Heart right ventricle (tissue), 16 donors: ENCODE data around the gene HDAC9. TPM values are rescaled to one million over a fixed set of nuclear protein-coding genes. Genes with fewer than 3 reads are reported as not detected.

Source experiments
- ATAC-seq, 8 donors: fragments of 200-7000 bp; cut with Tn5 transposase; one replicate each; pipeline ENCODE4 v1.9.1; 2020; ENCODE audit warnings: mild to moderate bottlenecking in 8 of 8, moderate library complexity in 8 of 8, moderate number of reproducible peaks in 1 of 8
- DNase-seq, 2 donors: peaks; one replicate each; pipeline ENCODE4 v3.0.0-alpha.2; 2020
- H3K27ac ChIP-seq, 10 donors: fragments of 200-600 bp; sonication (generic) in 2 of 10; one replicate each; pipeline versions ENCODE4 v1.5.0 to v1.8.0; 2020 to 2022; ENCODE audit warnings: mild to moderate bottlenecking in 3 of 10
- H3K27me3 ChIP-seq, 7 donors: fragments of 200-600 bp; one replicate each; pipeline ENCODE4 v1.8.0; 2021 to 2022; ENCODE audit warnings: mild to moderate bottlenecking in 2 of 7
- H3K36me3 ChIP-seq, 9 donors: fragments of 200-600 bp; sonication (generic) in 1 of 9; one replicate each; pipeline versions ENCODE4 v1.5.0 to v1.8.0; 2020 to 2022; ENCODE audit warnings: mild to moderate bottlenecking in 2 of 9
- H3K4me1 ChIP-seq, 9 donors: fragments of 200-600 bp; sonication (generic) in 1 of 9; one replicate each; pipeline versions ENCODE4 v1.5.0 to v1.8.0; 2020 to 2022; ENCODE audit warnings: mild to moderate bottlenecking in 4 of 9
- H3K4me3 ChIP-seq, 10 donors: fragments of 200-600 bp; sonication (generic) in 2 of 10; one replicate each; pipeline versions ENCODE4 v1.5.0 to v1.8.0; 2020 to 2022; ENCODE audit warnings: mild to moderate bottlenecking in 7 of 10, moderate library complexity in 2 of 10
- H3K9me3 ChIP-seq, 11 donors: fragments of 200-600 bp in 10 of 11; sonication (generic) in 2 of 11; one replicate each; pipeline versions ENCODE4 v1.5.0 to v1.8.0; 2013 to 2022; ENCODE audit warnings: mild to moderate bottlenecking in 2 of 11, control low read depth in 1 of 11, moderate library complexity in 1 of 11
- WGBS, 2 donors: extraction: QIAGEN DNeasy Blood & Tissue Kit; methylation state at CpG; one replicate each; pipeline ENCODE4 v1.1.7; 2013; ENCODE audit warnings: inconsistent platforms in 1 of 2; 5-methylcytosine and 5-hydroxymethylcytosine counted together
- intact Hi-C, 10 donors: fragments of 100-400 bp; cut with DNase I; formaldehyde crosslinking; loops; one replicate each; pipeline versions ENCODE4 v1.11.1 to v1.14.2; 2022
- polyA plus RNA-seq, 2 donors: library from polyadenylated mRNA; stranded (reverse); fragments of 200-250 nt; gene quantifications; one replicate each; pipeline ENCODE4 v1.2.3, GENCODE V29; 2013
- total RNA-seq, 10 donors: library from RNA; stranded (reverse); fragmentation: NEBNext Ultra II Directional in 3 of 10; extraction: Animal tissue kit (Norgen Biotek cat#: 25700) in 3 of 10; gene quantifications; one replicate each; pipeline versions ENCODE4 v1.2.1 to v1.2.4, GENCODE V29; 2021 to 2023
- TF ChIP-seq, protein P1 (sequence below), 9 donors: fragments of 200-600 bp; sonication (generic) in 2 of 9; IDR thresholded peaks; one replicate each; pipeline versions ENCODE4 v1.5.0 to v1.8.0; 2021 to 2022; ENCODE audit warnings: antibody characterized with exemption in 9 of 9, mild to moderate bottlenecking in 5 of 9, moderate library complexity in 1 of 9
- donor health status: Arrhythmogenic right ventricular cardiomyopathy.
- donor health status: ischemic (EF 13 %, LVEDD 7.1; RV severe dilation, severe dysfunction).
- donor health status: healthy with polysubstance abuse.
- donor health status: DM: no; HTN: yes; CAD: no.
- donor health status: DM: no; HTN: no; CAD: no.
- donor health status: ischemic (EF 25% LVEDD 6.9; RV normal size, moderate dysfunction).
- donor health status: ischemic (EF 25% LVEDD 5.7; RV mildly dilated, moderate dysfunction).
- donor health status: healthy.
- donor health status: DM: yes; HTN: yes; CAD: no.
- donor health status: Ischemic cardiomyopathy.
- donor health status: ischemic (EF 35%, LVEDD 5.7; RV mildly dilated, moderate dysfunction).
- donor health status: nonischemic (EF 11% LVEDD 7.7; RV severe dilation, severe dysfunction).
- donor health status: DM: yes; HTN: yes; CAD: no.
- donor health status: PGD.
- donor health status: ischemic (EF 29% LVEDD 5.4; RV normal size, mild dysfunction).
- donor health status: nonischemic (EF 23%, LVEDD 6.1; RV moderate dilation, normal function).

The HDAC9 gene
- total and polyA plus RNA-seq, 12 donors: 1.9 to 66.1 (median 38.6) TPM

DNA sequence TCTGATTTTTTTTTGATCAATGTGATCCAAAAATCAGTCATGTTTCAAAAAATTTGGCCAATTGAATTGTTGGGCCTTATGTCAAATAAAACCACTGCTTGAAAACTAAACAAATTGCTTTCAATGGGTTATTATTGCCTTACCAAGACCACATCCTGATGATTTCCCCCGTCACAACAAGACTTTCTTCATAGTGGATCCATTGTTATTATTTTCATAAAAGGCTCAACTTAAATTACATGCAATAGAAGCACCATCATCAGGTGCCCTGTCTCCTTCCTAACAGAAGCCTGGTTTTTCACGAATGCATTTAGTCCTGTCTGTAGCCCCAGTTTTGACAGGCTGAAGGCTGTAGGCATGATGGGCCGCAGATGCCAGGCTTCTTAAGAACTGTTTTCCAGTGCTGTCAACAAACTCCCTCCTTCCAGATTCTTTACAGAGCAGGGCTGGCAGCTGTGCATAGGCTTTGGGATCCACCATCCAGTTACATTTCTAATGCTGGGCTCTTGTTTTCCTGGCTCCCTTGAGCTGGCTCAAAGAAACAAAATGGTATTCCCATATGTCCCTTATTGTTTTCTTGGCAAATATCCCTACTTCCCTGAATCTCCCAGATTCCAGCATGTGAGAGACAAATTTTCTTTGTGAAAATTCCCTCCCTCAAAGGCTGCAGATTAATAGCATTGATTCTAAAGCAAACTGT is 319.9 kb downstream of the HDAC9 start:
- no peak overlapping the region for H3K27ac ChIP-seq
- no peak for DNase-seq
- TF ChIP-seq, protein P1, sequence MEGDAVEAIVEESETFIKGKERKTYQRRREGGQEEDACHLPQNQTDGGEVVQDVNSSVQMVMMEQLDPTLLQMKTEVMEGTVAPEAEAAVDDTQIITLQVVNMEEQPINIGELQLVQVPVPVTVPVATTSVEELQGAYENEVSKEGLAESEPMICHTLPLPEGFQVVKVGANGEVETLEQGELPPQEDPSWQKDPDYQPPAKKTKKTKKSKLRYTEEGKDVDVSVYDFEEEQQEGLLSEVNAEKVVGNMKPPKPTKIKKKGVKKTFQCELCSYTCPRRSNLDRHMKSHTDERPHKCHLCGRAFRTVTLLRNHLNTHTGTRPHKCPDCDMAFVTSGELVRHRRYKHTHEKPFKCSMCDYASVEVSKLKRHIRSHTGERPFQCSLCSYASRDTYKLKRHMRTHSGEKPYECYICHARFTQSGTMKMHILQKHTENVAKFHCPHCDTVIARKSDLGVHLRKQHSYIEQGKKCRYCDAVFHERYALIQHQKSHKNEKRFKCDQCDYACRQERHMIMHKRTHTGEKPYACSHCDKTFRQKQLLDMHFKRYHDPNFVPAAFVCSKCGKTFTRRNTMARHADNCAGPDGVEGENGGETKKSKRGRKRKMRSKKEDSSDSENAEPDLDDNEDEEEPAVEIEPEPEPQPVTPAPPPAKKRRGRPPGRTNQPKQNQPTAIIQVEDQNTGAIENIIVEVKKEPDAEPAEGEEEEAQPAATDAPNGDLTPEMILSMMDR (IDR thresholded peaks at IDR 0.05): no peak
- H3K4me1 ChIP-seq: no peaks in the 10 kb centered on the region
- H3K27me3 ChIP-seq: no peaks in the 10 kb centered on the region
- intact Hi-C loops: no loop called here
- H3K9me3 ChIP-seq: peaks cover 0 to 24% (median 12%) of the 10 kb centered on the region in 11 donors
- no peak for ATAC-seq
- WGBS, 2 donors: 48 to 55% methylated on average over 3 of the region's 3 CpGs
- H3K4me3 ChIP-seq: no peak overlapping the region
- H3K36me3 ChIP-seq: no peaks in the 10 kb centered on the region

DNA sequence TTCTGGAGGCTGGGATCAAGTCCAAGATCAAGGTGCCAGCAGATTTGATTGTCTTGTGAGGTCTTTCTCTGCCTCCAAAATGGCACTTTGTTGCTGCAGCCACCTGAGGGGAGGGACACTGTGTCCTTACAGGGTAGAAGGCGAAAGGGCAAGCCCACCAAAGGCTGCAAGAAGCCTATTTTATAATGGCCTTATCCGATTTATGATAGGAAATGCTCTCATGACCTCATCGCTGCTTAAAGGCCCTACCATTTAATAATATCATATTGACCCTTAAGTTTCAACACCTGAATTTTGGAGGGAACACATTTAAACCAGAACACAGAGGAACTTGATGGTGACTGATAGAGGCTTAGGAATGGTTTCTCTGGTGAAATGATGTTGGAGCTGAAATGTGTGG is 325.4 kb downstream of the HDAC9 start:
- 91% methylated on average over 3 of the region's 3 CpGs for WGBS, 2 donors
- intact Hi-C loops: no loop called here

DNA sequence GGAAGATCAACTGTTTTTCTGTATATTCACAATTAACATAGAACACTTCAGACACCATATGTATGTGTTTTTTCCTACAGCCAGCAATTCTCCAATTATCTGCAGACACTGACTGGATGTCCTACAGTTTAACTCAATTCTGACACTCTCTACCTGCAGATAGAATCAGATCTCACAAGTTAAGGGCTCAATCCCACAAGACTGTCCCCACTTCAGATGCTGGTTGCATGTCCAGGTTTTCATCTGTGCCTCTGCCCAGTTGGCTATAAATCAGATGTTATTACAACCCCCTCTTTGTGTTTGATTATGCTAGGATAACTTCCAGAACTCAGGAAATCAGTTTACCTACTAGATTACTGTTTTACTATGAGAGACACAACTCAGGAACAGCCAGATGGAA is 326.0 kb downstream of the HDAC9 start:
- Histone ChIP-seq H3K27me3 (no peaks in the 10 kb centered on the region), H3K4me1 (no peaks in the 10 kb centered on the region), H3K27ac (no peak overlapping the region), H3K36me3 (no peaks in the 10 kb centered on the region), H3K4me3 (no peak overlapping the region), H3K9me3 (no peaks in the 10 kb centered on the region)
- ATAC-seq (no peak), DNase-seq (no peak)
- TF ChIP-seq, protein P1 (IDR thresholded peaks at IDR 0.05): no peak
- intact Hi-C loops: no loop called here

More for the DNA sequence above, 325.4 kb downstream of the HDAC9 start:
- Histone ChIP-seq H3K4me1 (no peaks in the 10 kb centered on the region), H3K4me3 (no peak overlapping the region), H3K9me3 (no peaks in the 10 kb centered on the region), H3K27me3 (no peaks in the 10 kb centered on the region), H3K27ac (no peak overlapping the region), H3K36me3 (no peaks in the 10 kb centered on the region)
- TF ChIP-seq, protein P1 (IDR thresholded peaks at IDR 0.05): no peak
- no peak for ATAC-seq
- no peak for DNase-seq

DNA sequence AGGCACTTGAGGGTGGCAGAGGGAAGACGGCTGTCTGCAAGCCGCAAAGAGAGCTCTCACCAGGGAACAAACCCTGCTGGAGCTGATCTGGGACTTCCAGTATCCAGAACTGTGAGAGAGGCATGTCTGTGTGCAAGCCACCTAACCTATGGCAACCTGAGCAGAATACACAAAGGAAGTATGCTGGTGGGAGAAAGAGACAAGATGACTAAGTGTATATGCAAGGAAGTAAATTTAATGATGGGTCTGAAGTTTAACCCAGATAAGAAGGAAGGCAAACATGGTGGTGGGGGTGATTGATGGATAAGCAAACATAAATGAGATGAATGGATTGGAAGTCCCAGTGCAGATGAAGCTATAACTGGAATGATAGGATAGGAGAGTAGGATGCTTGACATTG is 328.6 kb downstream of the HDAC9 start:
- Histone ChIP-seq H3K27ac (no peak overlapping the region), H3K4me3 (no peak overlapping the region), H3K9me3 (no peaks in the 10 kb centered on the region), H3K36me3 (no peaks in the 10 kb centered on the region), H3K27me3 (no peaks in the 10 kb centered on the region), H3K4me1 (no peaks in the 10 kb centered on the region)
- 92 to 93% methylated on average over 2 of the region's 2 CpGs for WGBS, 2 donors
- no peak for ATAC-seq
- TF ChIP-seq, protein P1 (IDR thresholded peaks at IDR 0.05): no peak
- intact Hi-C loops: no loop called here
- no peak for DNase-seq
